HepG2 (cell line): ENCODE data around the gene NDUFS2. TPM values are rescaled to one million over a fixed set of nuclear protein-coding genes. Genes with fewer than 3 reads are reported as not detected.

Experiments used
- ARNT ChIP-seq: fragments of 450-650 bp; IDR thresholded peaks from 2 replicates; pipeline ENCODE4 v1.6.1; 2017
- FOSL2 ChIP-seq: sonication (generic); formaldehyde crosslinking; IDR thresholded peaks from 2 replicates; pipeline ENCODE4 v1.4.0; 2020; ENCODE audit warnings: missing genetic modification reagents
- MATR3 ChIP-seq: sonication (generic); formaldehyde crosslinking; IDR thresholded peaks from 2 replicates; pipeline ENCODE4 v1.4.0; 2020; ENCODE audit warnings: missing genetic modification reagents
- MEIS2 ChIP-seq: sonication (generic); formaldehyde crosslinking; IDR thresholded peaks from 2 replicates; pipeline ENCODE4 v1.9.0; 2021; ENCODE audit warnings: mild to moderate bottlenecking, missing genetic modification reagents
- PHB2 ChIP-seq: fragments of 450-650 bp; IDR thresholded peaks from 2 replicates; pipeline ENCODE4 v1.6.1; 2018; ENCODE audit not compliant: partially characterized antibody
- PRPF4 ChIP-seq: fragments of 200-400 bp; formaldehyde crosslinking; IDR thresholded peaks from 2 replicates; pipeline ENCODE4 v1.6.1; 2016; ENCODE audit warnings: low read length, low read depth; ENCODE audit not compliant: poor library complexity, severe bottlenecking
- SP1 ChIP-seq, 2 experiments: fragments of 450-650 bp in 1 of 2; sonication (generic) in 1 of 2; formaldehyde crosslinking in 1 of 2; IDR thresholded peaks; 2 replicates each; pipeline versions ENCODE4 v1.4.0 to v1.6.1; 2016 to 2020; ENCODE audit warnings: missing genetic modification reagents in 1 of 2
- ZEB1 ChIP-seq: IDR thresholded peaks from 2 replicates; pipeline ENCODE4 v1.6.1; 2012; ENCODE audit warnings: mild to moderate bottlenecking, low read depth, inconsistent platforms; ENCODE audit not compliant: insufficient replicate concordance
- polyA plus RNA-seq, 8 experiments: library from polyadenylated mRNA; depleted of rRNA in 3 of 8; stranded (reverse) in 7 of 8; unstranded in 1 of 8; fragments of >200 nt; fragmentation: Illumina TruSeq in 4 of 8; extraction: Trizol in 4 of 8; gene quantifications; 2 replicates each; pipeline versions ENCODE4 v1.2.1 to v1.2.3, GENCODE V29; 2011 to 2016; ENCODE audit warnings: low read depth in 4 of 8, missing spikeins in 1 of 8, mixed read lengths in 1 of 8; ENCODE audit not compliant: insufficient read depth in 1 of 8
- total RNA-seq, 5 experiments: library from RNA; depleted of rRNA; stranded (reverse); fragments of >200 nt; fragmentation: Illumina TruSeq; extraction: Trizol; gene quantifications; 2 replicates each; pipeline ENCODE4 v1.2.3, GENCODE V29; 2016; ENCODE audit warnings: low read depth in 1 of 5
- TF ChIP-seq, protein P1 (sequence below): sonication (generic); formaldehyde crosslinking; IDR thresholded peaks from 2 replicates; pipeline ENCODE4 v1.4.0; 2020; ENCODE audit warnings: missing genetic modification reagents
- TF ChIP-seq, protein P2 (sequence below): sonication (generic); formaldehyde crosslinking; IDR thresholded peaks from 2 replicates; pipeline ENCODE4 v1.4.0; 2020; ENCODE audit warnings: missing genetic modification reagents, borderline replicate concordance
- TF ChIP-seq, protein P3 (sequence below): sonication (generic); formaldehyde crosslinking; IDR thresholded peaks from 2 replicates; pipeline ENCODE4 v1.4.0; 2020; ENCODE audit warnings: mild to moderate bottlenecking, missing genetic modification reagents
- TF ChIP-seq, protein P4 (sequence below): sonication (generic); formaldehyde crosslinking; conservative IDR thresholded peaks from 2 replicates; pipeline ENCODE4 v1.4.0; 2020; ENCODE audit warnings: missing genetic modification reagents
- TF ChIP-seq, protein P5 (sequence below): sonication (generic); formaldehyde crosslinking; conservative IDR thresholded peaks from 2 replicates; pipeline ENCODE4 v1.8.0; 2022; ENCODE audit warnings: low read depth, missing genetic modification reagents
- TF ChIP-seq, protein P6 (sequence below): sonication (generic); formaldehyde crosslinking; IDR thresholded peaks from 2 replicates; pipeline ENCODE4 v1.4.0; 2020; ENCODE audit warnings: mild to moderate bottlenecking, missing genetic modification reagents

The NDUFS2 gene
- total and polyA plus RNA-seq, 2 of the 13 experiments (the other 11 are each of a cell fraction or from before 2014, with no cell fraction given) = 89.9 to 118 TPM

DNA sequence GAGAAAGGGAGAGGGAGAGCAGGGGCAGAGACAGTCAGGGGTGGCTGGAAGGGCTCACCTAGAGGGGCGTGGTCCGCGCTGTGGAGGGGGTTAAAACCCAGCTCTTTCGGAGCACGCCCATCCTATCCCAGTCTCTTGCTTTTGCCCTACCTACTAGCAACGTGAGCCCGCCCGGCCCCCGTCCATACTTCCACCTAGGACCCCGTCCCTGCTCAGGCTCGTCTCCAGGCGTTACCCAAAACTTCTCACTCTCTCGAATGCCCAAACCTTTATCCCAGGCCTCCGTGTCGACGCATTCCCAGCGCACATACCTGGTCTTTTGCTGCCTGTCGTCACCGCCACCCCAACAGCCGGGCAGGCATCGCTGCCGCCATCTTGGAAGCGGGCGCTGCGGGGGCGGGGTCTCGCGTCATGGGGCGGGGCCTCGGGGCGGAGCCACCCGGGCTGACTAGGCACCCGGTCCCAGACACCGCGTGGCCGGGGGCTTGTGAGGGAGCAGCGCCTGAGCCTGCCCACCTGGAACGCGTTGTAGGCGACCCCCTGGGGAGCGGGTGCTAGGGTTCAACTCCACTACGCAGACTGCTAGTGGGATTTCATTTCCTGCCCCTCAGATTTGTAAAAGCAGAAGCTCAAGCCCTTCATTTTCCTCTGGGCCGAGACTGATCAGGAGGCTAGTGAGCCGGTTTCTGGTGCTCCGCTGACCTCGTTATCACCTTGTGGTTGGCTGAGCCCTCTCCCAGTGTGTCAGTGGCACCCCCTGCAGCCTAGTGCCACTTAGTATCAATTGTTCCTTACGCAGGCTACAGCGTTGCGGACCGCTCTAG, 24.8 kb upstream of the NDUFS2 start, which contains the start of gene B4GALT3 (continued):
- TF ChIP-seq, protein P1, sequence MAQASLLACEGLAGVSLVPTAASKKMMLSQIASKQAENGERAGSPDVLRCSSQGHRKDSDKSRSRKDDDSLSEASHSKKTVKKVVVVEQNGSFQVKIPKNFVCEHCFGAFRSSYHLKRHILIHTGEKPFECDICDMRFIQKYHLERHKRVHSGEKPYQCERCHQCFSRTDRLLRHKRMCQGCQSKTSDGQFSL (CRISPR knock-in tag) = no peak
- no peak for TF ChIP-seq MATR3 (CRISPR knock-in tag)
- TF ChIP-seq, protein P2, sequence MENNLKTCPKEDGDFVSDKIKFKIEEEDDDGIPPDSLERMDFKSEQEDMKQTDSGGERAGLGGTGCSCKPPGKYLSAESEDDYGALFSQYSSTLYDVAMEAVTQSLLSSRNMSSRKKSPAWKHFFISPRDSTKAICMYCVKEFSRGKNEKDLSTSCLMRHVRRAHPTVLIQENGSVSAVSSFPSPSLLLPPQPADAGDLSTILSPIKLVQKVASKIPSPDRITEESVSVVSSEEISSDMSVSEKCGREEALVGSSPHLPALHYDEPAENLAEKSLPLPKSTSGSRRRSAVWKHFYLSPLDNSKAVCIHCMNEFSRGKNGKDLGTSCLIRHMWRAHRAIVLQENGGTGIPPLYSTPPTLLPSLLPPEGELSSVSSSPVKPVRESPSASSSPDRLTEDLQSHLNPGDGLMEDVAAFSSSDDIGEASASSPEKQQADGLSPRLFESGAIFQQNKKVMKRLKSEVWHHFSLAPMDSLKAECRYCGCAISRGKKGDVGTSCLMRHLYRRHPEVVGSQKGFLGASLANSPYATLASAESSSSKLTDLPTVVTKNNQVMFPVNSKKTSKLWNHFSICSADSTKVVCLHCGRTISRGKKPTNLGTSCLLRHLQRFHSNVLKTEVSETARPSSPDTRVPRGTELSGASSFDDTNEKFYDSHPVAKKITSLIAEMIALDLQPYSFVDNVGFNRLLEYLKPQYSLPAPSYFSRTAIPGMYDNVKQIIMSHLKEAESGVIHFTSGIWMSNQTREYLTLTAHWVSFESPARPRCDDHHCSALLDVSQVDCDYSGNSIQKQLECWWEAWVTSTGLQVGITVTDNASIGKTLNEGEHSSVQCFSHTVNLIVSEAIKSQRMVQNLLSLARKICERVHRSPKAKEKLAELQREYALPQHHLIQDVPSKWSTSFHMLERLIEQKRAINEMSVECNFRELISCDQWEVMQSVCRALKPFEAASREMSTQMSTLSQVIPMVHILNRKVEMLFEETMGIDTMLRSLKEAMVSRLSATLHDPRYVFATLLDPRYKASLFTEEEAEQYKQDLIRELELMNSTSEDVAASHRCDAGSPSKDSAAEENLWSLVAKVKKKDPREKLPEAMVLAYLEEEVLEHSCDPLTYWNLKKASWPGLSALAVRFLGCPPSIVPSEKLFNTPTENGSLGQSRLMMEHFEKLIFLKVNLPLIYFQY (CRISPR knock-in tag) = peak; percentile 81; the same call in 1 of the 2 replicates
- no peak for TF ChIP-seq PHB2
- TF ChIP-seq MEIS2 (CRISPR knock-in tag) = peak; percentile 55; the same call in 1 of the 2 replicates
- no peak for TF ChIP-seq ZEB1
- TF ChIP-seq, protein P3, sequence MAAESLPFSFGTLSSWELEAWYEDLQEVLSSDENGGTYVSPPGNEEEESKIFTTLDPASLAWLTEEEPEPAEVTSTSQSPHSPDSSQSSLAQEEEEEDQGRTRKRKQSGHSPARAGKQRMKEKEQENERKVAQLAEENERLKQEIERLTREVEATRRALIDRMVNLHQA (CRISPR knock-in tag) = no peak
- no peak for TF ChIP-seq ARNT
- peak; percentile 72 for TF ChIP-seq FOSL2 (CRISPR knock-in tag)
- TF ChIP-seq PRPF4 = no peak
- TF ChIP-seq SP1 (IDR thresholded peaks at IDR 0.05) = no peak
- peak; percentile 97 for TF ChIP-seq SP1 (CRISPR knock-in tag; IDR thresholded peaks at IDR 0.05)
- TF ChIP-seq, protein P4, sequence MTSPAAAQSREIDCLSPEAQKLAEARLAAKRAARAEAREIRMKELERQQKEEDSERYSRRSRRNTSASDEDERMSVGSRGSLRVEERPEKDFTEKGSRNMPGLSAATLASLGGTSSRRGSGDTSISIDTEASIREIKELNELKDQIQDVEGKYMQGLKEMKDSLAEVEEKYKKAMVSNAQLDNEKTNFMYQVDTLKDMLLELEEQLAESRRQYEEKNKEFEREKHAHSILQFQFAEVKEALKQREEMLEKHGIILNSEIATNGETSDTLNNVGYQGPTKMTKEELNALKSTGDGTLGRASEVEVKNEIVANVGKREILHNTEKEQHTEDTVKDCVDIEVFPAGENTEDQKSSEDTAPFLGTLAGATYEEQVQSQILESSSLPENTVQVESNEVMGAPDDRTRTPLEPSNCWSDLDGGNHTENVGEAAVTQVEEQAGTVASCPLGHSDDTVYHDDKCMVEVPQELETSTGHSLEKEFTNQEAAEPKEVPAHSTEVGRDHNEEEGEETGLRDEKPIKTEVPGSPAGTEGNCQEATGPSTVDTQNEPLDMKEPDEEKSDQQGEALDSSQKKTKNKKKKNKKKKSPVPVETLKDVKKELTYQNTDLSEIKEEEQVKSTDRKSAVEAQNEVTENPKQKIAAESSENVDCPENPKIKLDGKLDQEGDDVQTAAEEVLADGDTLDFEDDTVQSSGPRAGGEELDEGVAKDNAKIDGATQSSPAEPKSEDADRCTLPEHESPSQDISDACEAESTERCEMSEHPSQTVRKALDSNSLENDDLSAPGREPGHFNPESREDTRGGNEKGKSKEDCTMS (CRISPR knock-in tag) = no peak; the same call in 1 of the 2 replicates
- TF ChIP-seq, protein P5, sequence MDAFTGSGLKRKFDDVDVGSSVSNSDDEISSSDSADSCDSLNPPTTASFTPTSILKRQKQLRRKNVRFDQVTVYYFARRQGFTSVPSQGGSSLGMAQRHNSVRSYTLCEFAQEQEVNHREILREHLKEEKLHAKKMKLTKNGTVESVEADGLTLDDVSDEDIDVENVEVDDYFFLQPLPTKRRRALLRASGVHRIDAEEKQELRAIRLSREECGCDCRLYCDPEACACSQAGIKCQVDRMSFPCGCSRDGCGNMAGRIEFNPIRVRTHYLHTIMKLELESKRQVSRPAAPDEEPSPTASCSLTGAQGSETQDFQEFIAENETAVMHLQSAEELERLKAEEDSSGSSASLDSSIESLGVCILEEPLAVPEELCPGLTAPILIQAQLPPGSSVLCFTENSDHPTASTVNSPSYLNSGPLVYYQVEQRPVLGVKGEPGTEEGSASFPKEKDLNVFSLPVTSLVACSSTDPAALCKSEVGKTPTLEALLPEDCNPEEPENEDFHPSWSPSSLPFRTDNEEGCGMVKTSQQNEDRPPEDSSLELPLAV (CRISPR knock-in tag) = no peak
- TF ChIP-seq, protein P6, sequence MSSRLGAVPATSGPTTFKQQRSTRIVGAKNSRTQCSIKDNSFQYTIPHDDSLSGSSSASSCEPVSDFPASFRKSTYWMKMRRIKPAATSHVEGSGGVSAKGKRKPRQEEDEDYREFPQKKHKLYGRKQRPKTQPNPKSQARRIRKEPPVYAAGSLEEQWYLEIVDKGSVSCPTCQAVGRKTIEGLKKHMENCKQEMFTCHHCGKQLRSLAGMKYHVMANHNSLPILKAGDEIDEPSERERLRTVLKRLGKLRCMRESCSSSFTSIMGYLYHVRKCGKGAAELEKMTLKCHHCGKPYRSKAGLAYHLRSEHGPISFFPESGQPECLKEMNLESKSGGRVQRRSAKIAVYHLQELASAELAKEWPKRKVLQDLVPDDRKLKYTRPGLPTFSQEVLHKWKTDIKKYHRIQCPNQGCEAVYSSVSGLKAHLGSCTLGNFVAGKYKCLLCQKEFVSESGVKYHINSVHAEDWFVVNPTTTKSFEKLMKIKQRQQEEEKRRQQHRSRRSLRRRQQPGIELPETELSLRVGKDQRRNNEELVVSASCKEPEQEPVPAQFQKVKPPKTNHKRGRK (CRISPR knock-in tag) = no peak
